NB4 (cell line): ENCODE data around the gene TMPRSS5.

ENCODE experiments used
- CTCF ChIP-seq: IDR thresholded peaks from one replicate; pipeline ENCODE4 v1.5.1; 2012; ENCODE audit warnings: low read depth, low read length
- MAX ChIP-seq: IDR thresholded peaks from 2 replicates; pipeline ENCODE4 v1.6.1; 2011; ENCODE audit warnings: low read depth, low read length
- POLR2A ChIP-seq: IDR thresholded peaks from 2 replicates; pipeline ENCODE4 v1.6.1; 2011; ENCODE audit warnings: mild to moderate bottlenecking; ENCODE audit not compliant: insufficient read length; ENCODE audit errors: extremely low read depth

GRCh38 chr11:113736323-113736722 is 30.2 kb upstream of the TMPRSS5 start:
- TF ChIP-seq MAX, result no peak
- TF ChIP-seq CTCF, result no peak
- TF ChIP-seq POLR2A, result no peak
